ENCODE data around the gene HLA-A. TPM values are rescaled to one million over a fixed set of nuclear protein-coding genes. Genes with fewer than 3 reads are reported as not detected.

Gene HLA-A
- total and polyA plus RNA-seq, 2 donors: 741 to 1,655 TPM

Other genes with a start within 250 kb of the HLA-A start
- gene HLA-F, start 219.1 kb upstream of the HLA-A start, total RNA-seq: 130 TPM
- 530 TPM for gene HLA-F, start 219.1 kb upstream of the HLA-A start, polyA plus RNA-seq
- 1.7 TPM for gene HLA-G, start 114.7 kb upstream of the HLA-A start, total RNA-seq
- gene HLA-G, start 114.7 kb upstream of the HLA-A start, polyA plus RNA-seq: 6.3 TPM
- 95.9 TPM for gene POLR1H, start 118.7 kb downstream of the HLA-A start, total RNA-seq
- 91.0 TPM for gene POLR1H, start 118.7 kb downstream of the HLA-A start, polyA plus RNA-seq
- gene PPP1R11, start 124.7 kb downstream of the HLA-A start, total RNA-seq: 32.8 TPM
- 50.5 TPM for gene PPP1R11, start 124.7 kb downstream of the HLA-A start, polyA plus RNA-seq
- gene RNF39, start 133.2 kb downstream of the HLA-A start, total RNA-seq: 0.19 TPM
- 2.0 TPM for gene RNF39, start 133.2 kb downstream of the HLA-A start, polyA plus RNA-seq
- 0.28 TPM for gene TRIM31, start 170.6 kb downstream of the HLA-A start, total RNA-seq
- gene TRIM31, start 170.6 kb downstream of the HLA-A start, polyA plus RNA-seq: 1.4 TPM
- 0.09 TPM for gene TRIM40, start 193.6 kb downstream of the HLA-A start, total RNA-seq
- 0.16 TPM for gene TRIM40, start 193.6 kb downstream of the HLA-A start, polyA plus RNA-seq
- 0.57 TPM for gene TRIM10, start 218.7 kb downstream of the HLA-A start, total RNA-seq
- 0.16 TPM for gene TRIM10, start 218.7 kb downstream of the HLA-A start, polyA plus RNA-seq
- 0.19 TPM for gene TRIM15, start 221.0 kb downstream of the HLA-A start, total RNA-seq
- 0.59 TPM for gene TRIM15, start 221.0 kb downstream of the HLA-A start, polyA plus RNA-seq